Mucosa of gallbladder (tissue), 1 donor: ENCODE data around the gene FOXL2. TPM values are rescaled to one million over a fixed set of nuclear protein-coding genes. Genes with fewer than 3 reads are reported as not detected.

ENCODE experiments used
- total RNA-seq: library from RNA; stranded (reverse); gene quantifications from one replicate; pipeline ENCODE4 v1.2.1, GENCODE V29; 2021
- donor health status: DM: no; HTN: no; CAD: no.

The FOXL2 gene
- total RNA-seq, 1 donor from 2014 or later = 0.14 TPM

Other genes with a start within 250 kb of the FOXL2 start
- gene PIK3CB, start 112.2 kb downstream of the FOXL2 start, total RNA-seq = 28.9 TPM
- 0.09 TPM for gene FOXL2NB, start 80 bp upstream of the FOXL2 start, total RNA-seq
- not detected for gene PRR23A, start 59.1 kb upstream of the FOXL2 start, total RNA-seq
- not detected for gene PRR23B, start 73.8 kb upstream of the FOXL2 start, total RNA-seq
- not detected for gene PRR23C, start 97.8 kb upstream of the FOXL2 start, total RNA-seq